K562 (cell line): ENCODE data around the gene AKNA. TPM values are rescaled to one million over a fixed set of nuclear protein-coding genes. Genes with fewer than 3 reads are reported as not detected.

ENCODE experiments used
- ATAC-seq: fragments of 200-7000 bp; cut with Tn5 transposase; 3 replicates; pipeline ENCODE4 v1.9.1; 2020; ENCODE audit warnings: moderate library complexity
- BruUV-seq: library from RNA; stranded (reverse); fragments of 400-500 nt; replicated peaks from 2 replicates; lab custom pipeline; 2021; lab: Mats Ljungman, UMichigan
- CTCF ChIA-PET: fragments of 300-600 bp; formaldehyde crosslinking; extraction: SDS; loops from one replicate; lab custom pipeline; 2021; ENCODE audit warnings: low intra/inter-chr PET ratio; lab: Yijun Ruan, JAX
- POLR2A ChIA-PET: fragments of 300-600, 350-650 bp; sonication (Branson Sonifier 250); formaldehyde crosslinking; extraction: SDS; loops from one replicate; lab custom pipeline; 2021; ENCODE audit warnings: antibody characterized with exemption, inconsistent platforms; lab: Yijun Ruan, JAX
- DNase-seq, 4 experiments: peaks; one replicate each; pipeline versions ENCODE4 v3.0.0 to v3.0.0-alpha.2; 2011 to 2018; ENCODE audit warnings: low spot score in 3 of 4, mixed read lengths in 3 of 4; ENCODE audit errors: extremely low read depth in 1 of 4
- FAIRE-seq: peaks from 2 replicates; lab custom pipeline; 2011; peaks lifted over from hg19 to GRCh38; lab: Jason Lieb, UNC
- H2AFZ ChIP-seq: 2 replicates; pipeline ENCODE4 v1.6.0; 2011; ENCODE audit warnings: low read depth, low read length, control low read depth, inconsistent platforms
- H3K27ac ChIP-seq: fragments of 200-600 bp; 3 replicates; pipeline ENCODE4 v1.8.0; 2011; ENCODE audit warnings: low read depth, mild to moderate bottlenecking, control low read depth, inconsistent platforms, low read length, moderate library complexity, mixed read lengths; ENCODE audit errors: extremely low read depth
- H3K27me3 ChIP-seq, 2 experiments: fragments of 300-600 bp in 1 of 2; 2 replicates in 1 of 2; 3 replicates in 1 of 2; pipeline versions ENCODE4 v1.6.0 to v1.8.0; 2011; ENCODE audit warnings: inconsistent platforms in 2 of 2, low read length in 2 of 2, mild to moderate bottlenecking in 1 of 2, mixed read lengths in 1 of 2, moderate library complexity in 1 of 2; ENCODE audit not compliant: control insufficient read depth in 2 of 2, insufficient read depth in 2 of 2
- H3K36me3 ChIP-seq: fragments of 300-600 bp; 3 replicates; pipeline ENCODE4 v1.8.0; 2011; ENCODE audit warnings: mild to moderate bottlenecking, low read length, inconsistent platforms; ENCODE audit not compliant: control insufficient read depth, insufficient read depth
- H3K4me1 ChIP-seq, 2 experiments: fragments of 200-600 bp in 1 of 2; replicated peaks in 1 of 2; 2 replicates in 1 of 2; 3 replicates in 1 of 2; pipeline versions ENCODE4 v1.5.1 to v1.8.0; 2011; ENCODE audit warnings: inconsistent platforms in 2 of 2, low read length in 2 of 2, mild to moderate bottlenecking in 1 of 2, mixed read lengths in 1 of 2, moderate library complexity in 1 of 2; ENCODE audit not compliant: control insufficient read depth in 2 of 2, insufficient read depth in 2 of 2
- H3K4me2 ChIP-seq: 2 replicates; pipeline ENCODE4 v1.6.1; 2011; ENCODE audit warnings: low read length, control low read depth, inconsistent platforms, mixed read lengths; ENCODE audit not compliant: insufficient read depth
- H3K4me3 ChIP-seq: fragments of 200-600 bp; sonication (generic), shearing (Covaris generic); 2 replicates; pipeline ENCODE4 v1.5.1; 2016; ENCODE audit warnings: control low read depth, inconsistent platforms
- H3K79me2 ChIP-seq: fragments of 200-600 bp; 3 replicates; pipeline ENCODE4 v1.8.0; 2011; ENCODE audit warnings: low read length, inconsistent platforms; ENCODE audit not compliant: control insufficient read depth, insufficient read depth
- H3K9ac ChIP-seq, 2 experiments: 2 replicates each; pipeline versions ENCODE4 v1.6.0 to v1.6.1; 2011; ENCODE audit warnings: low read depth in 2 of 2, low read length in 2 of 2, control low read depth in 1 of 2, inconsistent platforms in 1 of 2, mild to moderate bottlenecking in 1 of 2, mixed read lengths in 1 of 2; ENCODE audit not compliant: insufficient read depth in 1 of 2
- H3K9me1 ChIP-seq: one replicate; pipeline ENCODE4 v1.6.0; 2011; ENCODE audit warnings: inconsistent platforms, mild to moderate bottlenecking, low read length, moderate library complexity; ENCODE audit not compliant: control insufficient read depth, insufficient read depth
- H3K9me3 ChIP-seq: replicated peaks from 2 replicates; pipeline ENCODE4 v1.5.1; 2011; ENCODE audit warnings: low read depth, low read length, inconsistent platforms; ENCODE audit not compliant: control insufficient read depth, insufficient read depth
- H4K20me1 ChIP-seq: replicated peaks from 2 replicates; pipeline ENCODE4 v1.6.1; 2011; ENCODE audit warnings: low read length, inconsistent platforms, mixed read lengths; ENCODE audit not compliant: control insufficient read depth, insufficient read depth
- BHLHE40 ChIP-seq: IDR thresholded peaks from 2 replicates; pipeline ENCODE4 v1.6.1; 2011; ENCODE audit warnings: low read length, improper control_type of control experiment
- CEBPG ChIP-seq, 3 experiments: fragments of 200-800 bp in 1 of 3; sonication (Bioruptor generic) in 1 of 3; sonication (generic) in 1 of 3; formaldehyde crosslinking in 1 of 3; IDR thresholded peaks in 2 of 3; conservative IDR thresholded peaks in 1 of 3; 2 replicates each; pipeline versions ENCODE4 v1.6.1 to v1.8.0; 2016 to 2022; ENCODE audit warnings: missing compliant biosample characterization in 2 of 3, missing genetic modification characterization in 2 of 3, mild to moderate bottlenecking in 1 of 3, missing genetic modification reagents in 1 of 3
- GABPA ChIP-seq: fragments of 200-800 bp; sonication (Bioruptor generic); conservative IDR thresholded peaks from 2 replicates; pipeline ENCODE4 v1.6.1; 2016; ENCODE audit warnings: low read depth, missing genetic modification characterization, missing compliant biosample characterization
- JUN ChIP-seq, 2 experiments: sonication (generic) in 1 of 2; formaldehyde crosslinking in 1 of 2; IDR thresholded peaks; 2 replicates each; pipeline versions ENCODE4 v1.6.1 to v1.8.0; 2012 to 2022; ENCODE audit warnings: borderline replicate concordance in 2 of 2, mild to moderate bottlenecking in 2 of 2, improper control_type of control experiment in 1 of 2, low read depth in 1 of 2, low read length in 1 of 2, missing genetic modification reagents in 1 of 2
- KAT7 ChIP-seq: sonication (generic); formaldehyde crosslinking; IDR thresholded peaks from 2 replicates; pipeline ENCODE4 v1.8.0; 2022; ENCODE audit warnings: missing genetic modification reagents, mild to moderate bottlenecking, borderline replicate concordance
- NCOR1 ChIP-seq: fragments of 450-650 bp; IDR thresholded peaks from 2 replicates; pipeline ENCODE4 v1.6.1; 2016; ENCODE audit warnings: mild to moderate bottlenecking, moderate library complexity
- NRF1 ChIP-seq, 2 experiments: fragments of 450-650 bp; IDR thresholded peaks in 1 of 2; conservative IDR thresholded peaks in 1 of 2; 2 replicates each; pipeline ENCODE4 v1.6.1; 2014; ENCODE audit warnings: mild to moderate bottlenecking in 2 of 2
- RBFOX2 ChIP-seq: fragments of 200-400 bp; formaldehyde crosslinking; IDR thresholded peaks from 2 replicates; pipeline ENCODE4 v1.6.1; 2017; ENCODE audit warnings: low read depth, mild to moderate bottlenecking, low read length, moderate library complexity
- RBM17 ChIP-seq: fragments of 200-400 bp; formaldehyde crosslinking; IDR thresholded peaks from 2 replicates; pipeline ENCODE4 v1.6.1; 2017; ENCODE audit warnings: low read depth, mild to moderate bottlenecking, low read length, borderline replicate concordance
- SPI1 ChIP-seq: IDR thresholded peaks from 2 replicates; pipeline ENCODE4 v1.6.1; 2011; ENCODE audit warnings: low read depth, low read length, control low read depth, borderline replicate concordance
- ZKSCAN3 ChIP-seq: fragments of 250-450 bp; sonication (Bioruptor Pico); IDR thresholded peaks from 2 replicates; pipeline ENCODE4 v1.4.0; 2020
- WGBS: fragments of 100-300 bp; shearing (Covaris generic); methylation state at CpG from one replicate; pipeline ENCODE4 v1.1.6; 2016; ENCODE audit warnings: low coverage, mixed read lengths; ENCODE audit not compliant: insufficient coverage; ENCODE audit errors: missing lambda C conversion rate; 5-methylcytosine and 5-hydroxymethylcytosine counted together
- in situ Hi-C: fragments of 300-500 bp; cut with MboI; formaldehyde crosslinking; loops from 4 replicates; pipeline ENCODE4 v1.15.0; 2018; ENCODE audit warnings: inconsistent platforms, mixed read lengths
- intact Hi-C: fragments of 100-400 bp; cut with micrococcal nuclease; formaldehyde crosslinking; loops from 2 replicates; pipeline ENCODE4 v1.14.2; 2022
- polyA plus RNA-seq, 8 experiments: library from polyadenylated mRNA; depleted of rRNA in 4 of 8; stranded (reverse) in 5 of 8; unstranded in 3 of 8; fragments of >200 nt; fragmentation: Nextera tagmentation in 2 of 8; fragmentation: Illumina TruSeq in 1 of 8; extraction: Ambion mirVana in 2 of 8; extraction: Trizol in 1 of 8; gene quantifications; 2 replicates each; pipeline versions ENCODE4 v1.2.1 to v1.2.3, GENCODE V29; 2011 to 2014; ENCODE audit warnings: inconsistent platforms in 1 of 8, missing spikeins in 1 of 8
- total RNA-seq, 7 experiments: library from RNA; depleted of rRNA in 6 of 7; stranded (reverse); fragments of >200 nt in 6 of 7; fragmentation: Illumina TruSeq in 2 of 7; extraction: Trizol in 2 of 7; gene quantifications; 2 replicates each; pipeline versions ENCODE4 v1.2.1 to v1.2.3, GENCODE V29; 2011 to 2021; ENCODE audit warnings: low replicate concordance in 1 of 7
- TF ChIP-seq, protein P1 (sequence below), 3 experiments: fragments of 200-800 bp in 1 of 3; fragments of 250-450 bp in 1 of 3; fragments of 450-650 bp in 1 of 3; sonication (Bioruptor Pico) in 1 of 3; sonication (Bioruptor generic) in 1 of 3; formaldehyde crosslinking in 1 of 3; IDR thresholded peaks; 2 replicates each; pipeline versions ENCODE4 v1.6.1 to v1.8.0; 2016 to 2022; ENCODE audit warnings: mild to moderate bottlenecking in 2 of 3, missing genetic modification characterization in 2 of 3, missing compliant biosample characterization in 1 of 3, moderate library complexity in 1 of 3
- TF ChIP-seq, protein P2 (sequence below): sonication (generic); formaldehyde crosslinking; IDR thresholded peaks from 2 replicates; pipeline ENCODE4 v1.9.0; 2022; ENCODE audit warnings: mild to moderate bottlenecking, missing genetic modification reagents
- TF ChIP-seq, protein P3 (sequence below): fragments of 200-800 bp; sonication (Bioruptor generic); IDR thresholded peaks from 2 replicates; pipeline ENCODE4 v1.6.1; 2017; ENCODE audit warnings: missing genetic modification characterization, missing compliant biosample characterization

The AKNA gene
- total and polyA plus RNA-seq, 9 of the 15 experiments (the other 6 are each of a cell fraction or from before 2014, with no cell fraction given) = 0.29 to 20.5 (median 3.9) TPM

DNA sequence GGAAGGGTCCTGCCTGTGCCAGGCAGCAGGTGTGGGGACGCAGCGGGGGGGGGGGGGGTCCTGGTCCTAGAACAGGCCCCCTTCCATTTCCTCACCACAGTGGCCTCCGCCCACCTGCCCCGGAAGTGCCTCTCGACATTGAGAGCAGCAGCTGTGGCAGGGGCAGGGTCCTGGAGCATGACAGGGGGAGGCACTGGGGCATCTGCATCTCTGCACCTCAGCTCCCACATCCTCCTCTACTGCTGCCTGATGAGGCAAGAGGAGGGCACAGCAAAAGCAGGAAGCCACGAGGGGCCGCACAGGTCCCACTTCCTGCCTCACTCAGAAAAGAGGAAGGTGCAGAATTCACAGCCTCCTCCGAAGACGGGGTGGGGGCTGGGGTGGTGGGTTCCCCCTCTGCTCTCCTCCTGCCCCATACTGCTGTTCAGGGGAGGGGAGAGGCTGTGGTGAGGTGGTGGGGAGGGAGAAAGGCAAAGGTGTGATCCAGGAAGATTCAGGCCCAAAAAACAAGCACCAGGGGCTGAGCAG, 14.8 kb downstream of the AKNA start:
- Histone ChIP-seq H3K9ac (peak overlapping the region in 1 of 2 experiments; percentile 45; a peak in 1 of 4 replicates), H3K79me2 (no peaks in the 10 kb centered on the region), H3K36me3 (no peaks in the 10 kb centered on the region), H3K4me3 (no peak overlapping the region), H3K9me1 (no peaks in the 10 kb centered on the region), H3K27ac (no peak overlapping the region; the same call in 2 of the 3 replicates), H3K9me3 (no peaks in the 10 kb centered on the region), H2AFZ (0 out of 2 replicates have a peak overlapping the region, but pooled peaks have one; percentile 59), H3K27me3 (no peaks in the 10 kb centered on the region), H4K20me1 (no peaks in the 10 kb centered on the region; the same call in 1 of the 2 replicates), H3K4me2 (no peak overlapping the region), H3K4me1 (peaks cover 0 to 17% of the 10 kb centered on the region in 2 experiments; a peak in 2 of 5 replicates)
- intact Hi-C loops = no loop called here
- FAIRE-seq (no peak), DNase-seq (no peak), ATAC-seq (peak; percentile 7; the same call in 2 of the 3 replicates)
- WGBS = 50% methylated on average over 3 of the region's 9 CpGs
- ChIA-PET POLR2A (no interaction called here), CTCF (no interaction called here)
- in situ Hi-C loops = no loop called here
- BruUV-seq = no TSS peak
- TF ChIP-seq NCOR1 (no peak), CEBPG (CRISPR knock-in tag; IDR thresholded peaks at IDR 0.05) (peak; percentile 56; the same call in 1 of the 2 replicates), CEBPG (tag; conservative IDR thresholded peaks at IDR 0.05 in 1 of 2, IDR thresholded peaks at IDR 0.05 in 1 of 2) (no peak), JUN (IDR thresholded peaks at IDR 0.05; ENCODE audit: borderline replicate concordance, low read depth, low read length) (no peak), JUN (CRISPR knock-in tag; IDR thresholded peaks at IDR 0.05; ENCODE audit: borderline replicate concordance) (no peak), RBFOX2 (0 out of 2 replicates have a peak, but pooled peaks have one; percentile 23), NRF1 (conservative IDR thresholded peaks at IDR 0.05 in 1 of 2, IDR thresholded peaks at IDR 0.05 in 1 of 2) (no peak), GABPA (peak; percentile 60), ZKSCAN3 (CRISPR knock-in tag) (no peak), SPI1 (peak; percentile 67; the same call in 1 of the 2 replicates), RBM17 (no peak), BHLHE40 (no peak), KAT7 (CRISPR knock-in tag) (no peak)
- TF ChIP-seq, protein P1, sequence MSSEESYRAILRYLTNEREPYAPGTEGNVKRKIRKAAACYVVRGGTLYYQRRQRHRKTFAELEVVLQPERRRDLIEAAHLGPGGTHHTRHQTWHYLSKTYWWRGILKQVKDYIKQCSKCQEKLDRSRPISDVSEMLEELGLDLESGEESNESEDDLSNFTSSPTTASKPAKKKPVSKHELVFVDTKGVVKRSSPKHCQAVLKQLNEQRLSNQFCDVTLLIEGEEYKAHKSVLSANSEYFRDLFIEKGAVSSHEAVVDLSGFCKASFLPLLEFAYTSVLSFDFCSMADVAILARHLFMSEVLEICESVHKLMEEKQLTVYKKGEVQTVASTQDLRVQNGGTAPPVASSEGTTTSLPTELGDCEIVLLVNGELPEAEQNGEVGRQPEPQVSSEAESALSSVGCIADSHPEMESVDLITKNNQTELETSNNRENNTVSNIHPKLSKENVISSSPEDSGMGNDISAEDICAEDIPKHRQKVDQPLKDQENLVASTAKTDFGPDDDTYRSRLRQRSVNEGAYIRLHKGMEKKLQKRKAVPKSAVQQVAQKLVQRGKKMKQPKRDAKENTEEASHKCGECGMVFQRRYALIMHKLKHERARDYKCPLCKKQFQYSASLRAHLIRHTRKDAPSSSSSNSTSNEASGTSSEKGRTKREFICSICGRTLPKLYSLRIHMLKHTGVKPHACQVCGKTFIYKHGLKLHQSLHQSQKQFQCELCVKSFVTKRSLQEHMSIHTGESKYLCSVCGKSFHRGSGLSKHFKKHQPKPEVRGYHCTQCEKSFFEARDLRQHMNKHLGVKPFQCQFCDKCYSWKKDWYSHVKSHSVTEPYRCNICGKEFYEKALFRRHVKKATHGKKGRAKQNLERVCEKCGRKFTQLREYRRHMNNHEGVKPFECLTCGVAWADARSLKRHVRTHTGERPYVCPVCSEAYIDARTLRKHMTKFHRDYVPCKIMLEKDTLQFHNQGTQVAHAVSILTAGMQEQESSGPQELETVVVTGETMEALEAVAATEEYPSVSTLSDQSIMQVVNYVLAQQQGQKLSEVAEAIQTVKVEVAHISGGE (CRISPR knock-in tag; IDR thresholded peaks at IDR 0.05) = peak in 1 of 3 experiments; percentile 68; a peak in 2 of 6 replicates
- TF ChIP-seq, protein P2, sequence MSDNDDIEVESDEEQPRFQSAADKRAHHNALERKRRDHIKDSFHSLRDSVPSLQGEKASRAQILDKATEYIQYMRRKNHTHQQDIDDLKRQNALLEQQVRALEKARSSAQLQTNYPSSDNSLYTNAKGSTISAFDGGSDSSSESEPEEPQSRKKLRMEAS (CRISPR knock-in tag) = peak; percentile 29; the same call in 1 of the 2 replicates
- TF ChIP-seq, protein P3, sequence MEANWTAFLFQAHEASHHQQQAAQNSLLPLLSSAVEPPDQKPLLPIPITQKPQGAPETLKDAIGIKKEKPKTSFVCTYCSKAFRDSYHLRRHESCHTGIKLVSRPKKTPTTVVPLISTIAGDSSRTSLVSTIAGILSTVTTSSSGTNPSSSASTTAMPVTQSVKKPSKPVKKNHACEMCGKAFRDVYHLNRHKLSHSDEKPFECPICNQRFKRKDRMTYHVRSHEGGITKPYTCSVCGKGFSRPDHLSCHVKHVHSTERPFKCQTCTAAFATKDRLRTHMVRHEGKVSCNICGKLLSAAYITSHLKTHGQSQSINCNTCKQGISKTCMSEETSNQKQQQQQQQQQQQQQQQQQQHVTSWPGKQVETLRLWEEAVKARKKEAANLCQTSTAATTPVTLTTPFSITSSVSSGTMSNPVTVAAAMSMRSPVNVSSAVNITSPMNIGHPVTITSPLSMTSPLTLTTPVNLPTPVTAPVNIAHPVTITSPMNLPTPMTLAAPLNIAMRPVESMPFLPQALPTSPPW (CRISPR knock-in tag) = 0 out of 2 replicates have a peak, but pooled peaks have one; percentile 21
